Kidney (tissue), 14 donors: Measurements from ENCODE around the gene LONRF3. TPM values are rescaled to one million over a fixed set of nuclear protein-coding genes. Genes with fewer than 3 reads are reported as not detected.

Experiments
- DNase-seq, 5 donors: peaks; one replicate each; pipeline ENCODE4 v3.0.0-alpha.2; 2013 to 2020
- FAIRE-seq: peaks from 2 replicates; lab custom pipeline; 2012; peaks lifted over from hg19 to GRCh38; lab: Jason Lieb, UNC
- H3K27ac ChIP-seq, 2 donors: one replicate each; pipeline ENCODE4 v1.7.0; 2013; ENCODE audit warnings: low read depth in 2 of 2, low read length in 2 of 2, inconsistent platforms in 1 of 2
- H3K27me3 ChIP-seq: one replicate; pipeline ENCODE4 v1.7.1; 2013; ENCODE audit warnings: low read length, inconsistent platforms; ENCODE audit not compliant: control insufficient read depth, insufficient read depth
- H3K36me3 ChIP-seq, 3 donors: one replicate each; pipeline versions ENCODE4 v1.7.0 to v1.7.1; 2013; ENCODE audit warnings: low read length in 3 of 3, control low read depth in 1 of 3, inconsistent platforms in 1 of 3; ENCODE audit not compliant: insufficient read depth in 3 of 3, control insufficient read depth in 2 of 3
- H3K4me1 ChIP-seq, 3 donors: one replicate each; pipeline versions ENCODE4 v1.7.0 to v1.7.1; 2013; ENCODE audit warnings: low read length in 3 of 3, inconsistent platforms in 1 of 3, low read depth in 1 of 3; ENCODE audit not compliant: control insufficient read depth in 2 of 3, insufficient read depth in 2 of 3
- H3K4me3 ChIP-seq, 3 donors: one replicate each; pipeline versions ENCODE4 v1.7.0 to v1.8.1; 2013; ENCODE audit warnings: low read length in 3 of 3, control low read depth in 1 of 3, inconsistent platforms in 1 of 3
- H3K9ac ChIP-seq, 3 donors: one replicate each; pipeline versions ENCODE4 v1.7.0 to v1.7.1; 2013; ENCODE audit warnings: low read length in 3 of 3, control low read depth in 1 of 3, inconsistent platforms in 1 of 3
- H3K9me3 ChIP-seq, 3 donors: one replicate each; pipeline versions ENCODE4 v1.7.0 to v1.7.1; 2013; ENCODE audit warnings: low read length in 3 of 3, control low read depth in 1 of 3, inconsistent platforms in 1 of 3; ENCODE audit not compliant: control insufficient read depth in 2 of 3, insufficient read depth in 1 of 3
- intact Hi-C: fragments of 100-400 bp; cut with DNase I; formaldehyde crosslinking; loops from one replicate; pipeline ENCODE4 v1.11.1; 2022
- polyA plus RNA-seq: library from polyadenylated mRNA; stranded (reverse); fragments of 350-450 nt; fragmentation: Illumina TruSeq; extraction: RNeasy Lipid Tissue Mini Kit (QIAGEN cat#74804); gene quantifications from one replicate; pipeline ENCODE4 v1.2.3, GENCODE V29; 2014; ENCODE audit warnings: low read depth, low replicate concordance; ENCODE audit not compliant: insufficient read depth
- total RNA-seq: library from RNA; stranded (reverse); fragmentation: NEBNext Ultra II Directional; extraction: Animal tissue kit (Norgen Biotek cat#: 25700); gene quantifications from one replicate; pipeline ENCODE4 v1.2.1, GENCODE V29; 2021
- TF ChIP-seq, protein P1 (sequence below): IDR thresholded peaks from 3 replicates; pipeline ENCODE4 v1.5.1; 2012; ENCODE audit warnings: mild to moderate bottlenecking, moderate library complexity, borderline replicate concordance; ENCODE audit not compliant: insufficient read depth; ENCODE audit errors: extremely low read depth
- donor health status: control.
- donor health status: control.
- donor health status: control.
- donor health status: control.
- donor health status: control.
- donor health status: DM: yes; HTN: yes; CAD: no.
- donor health status: Normal renal cell carcinoma (clear cell type).

Gene LONRF3
- total and polyA plus RNA-seq, 2 donors from 2014 or later, result 0.67 to 5.5 TPM

DNA sequence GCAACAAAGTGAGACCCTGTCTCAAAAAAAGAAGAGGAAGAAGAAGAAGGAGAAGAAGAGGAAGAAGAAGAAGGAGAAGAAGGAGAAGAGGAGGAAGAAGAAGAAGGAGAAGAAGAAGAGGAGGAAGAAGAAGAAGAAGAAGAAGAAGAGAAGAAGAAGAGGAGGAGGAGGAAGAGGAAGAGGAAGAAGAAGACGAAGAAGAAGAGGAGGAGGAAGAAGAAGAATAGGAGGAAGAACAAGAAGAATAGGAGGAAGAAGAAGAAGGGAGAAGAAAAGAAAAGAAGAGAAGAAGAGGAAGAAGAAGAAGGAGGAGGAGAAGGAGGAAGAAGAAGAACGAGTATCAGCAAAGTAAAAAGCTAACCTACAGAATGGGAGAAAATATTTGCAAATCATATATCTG lies 33.3 kb upstream of the LONRF3 start:
- H3K9ac ChIP-seq, result no peak overlapping the region
- intact Hi-C loops, result no loop called here
- no peak overlapping the region for H3K4me3 ChIP-seq
- H3K27me3 ChIP-seq, result no peaks in the 10 kb centered on the region
- FAIRE-seq (no peak), DNase-seq (no peak)
- TF ChIP-seq, protein P1, sequence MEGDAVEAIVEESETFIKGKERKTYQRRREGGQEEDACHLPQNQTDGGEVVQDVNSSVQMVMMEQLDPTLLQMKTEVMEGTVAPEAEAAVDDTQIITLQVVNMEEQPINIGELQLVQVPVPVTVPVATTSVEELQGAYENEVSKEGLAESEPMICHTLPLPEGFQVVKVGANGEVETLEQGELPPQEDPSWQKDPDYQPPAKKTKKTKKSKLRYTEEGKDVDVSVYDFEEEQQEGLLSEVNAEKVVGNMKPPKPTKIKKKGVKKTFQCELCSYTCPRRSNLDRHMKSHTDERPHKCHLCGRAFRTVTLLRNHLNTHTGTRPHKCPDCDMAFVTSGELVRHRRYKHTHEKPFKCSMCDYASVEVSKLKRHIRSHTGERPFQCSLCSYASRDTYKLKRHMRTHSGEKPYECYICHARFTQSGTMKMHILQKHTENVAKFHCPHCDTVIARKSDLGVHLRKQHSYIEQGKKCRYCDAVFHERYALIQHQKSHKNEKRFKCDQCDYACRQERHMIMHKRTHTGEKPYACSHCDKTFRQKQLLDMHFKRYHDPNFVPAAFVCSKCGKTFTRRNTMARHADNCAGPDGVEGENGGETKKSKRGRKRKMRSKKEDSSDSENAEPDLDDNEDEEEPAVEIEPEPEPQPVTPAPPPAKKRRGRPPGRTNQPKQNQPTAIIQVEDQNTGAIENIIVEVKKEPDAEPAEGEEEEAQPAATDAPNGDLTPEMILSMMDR, result no peak
- no peaks in the 10 kb centered on the region for H3K9me3 ChIP-seq
- no peaks in the 10 kb centered on the region for H3K36me3 ChIP-seq
- no peak overlapping the region for H3K27ac ChIP-seq
- H3K4me1 ChIP-seq, result no peaks in the 10 kb centered on the region

DNA sequence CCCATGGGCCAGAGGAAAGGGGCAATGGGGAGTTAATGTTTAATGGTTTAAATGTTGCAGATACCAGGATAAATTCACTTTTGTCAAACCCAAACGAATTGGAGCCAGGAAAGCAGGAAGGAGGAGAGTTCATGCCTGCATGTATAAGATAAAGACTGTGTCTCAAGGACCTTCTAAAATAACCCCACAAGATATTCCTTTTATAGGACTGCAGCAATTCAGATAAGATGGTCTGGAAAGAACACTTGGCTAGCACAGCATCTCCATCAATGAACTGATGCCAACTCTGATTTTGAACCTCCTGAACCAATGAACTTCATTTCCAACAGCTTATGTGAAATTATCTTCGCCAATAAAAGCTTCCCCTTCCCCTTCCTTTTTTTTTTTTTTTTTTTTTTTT lies 31.3 kb upstream of the LONRF3 start:
- intact Hi-C loops, result no loop called here

DNA sequence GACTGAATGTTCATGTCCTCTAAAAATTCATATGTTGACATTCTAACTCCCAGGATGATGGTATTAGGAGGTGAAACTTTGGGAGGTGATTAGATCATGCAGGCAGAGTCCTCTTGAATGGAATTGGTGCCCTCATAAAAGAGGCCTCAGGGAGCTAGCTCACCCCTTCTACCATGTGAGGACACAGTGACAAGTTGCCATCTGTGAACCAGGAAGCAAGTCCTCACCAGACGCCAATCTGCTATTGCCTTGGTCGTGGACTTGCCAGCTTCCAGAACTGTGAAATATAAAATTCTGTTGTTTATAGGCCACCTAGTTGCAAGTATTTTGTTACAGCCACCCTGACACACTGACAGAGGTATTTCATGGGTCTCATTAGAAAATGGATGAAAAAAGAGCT lies 28.5 kb upstream of the LONRF3 start:
- Histone ChIP-seq H3K4me3 (no peak overlapping the region), H3K9me3 (no peaks in the 10 kb centered on the region), H3K4me1 (no peaks in the 10 kb centered on the region), H3K27ac (no peak overlapping the region), H3K27me3 (no peaks in the 10 kb centered on the region), H3K9ac (no peak overlapping the region), H3K36me3 (no peaks in the 10 kb centered on the region)
- FAIRE-seq (no peak), DNase-seq (no peak)
- intact Hi-C loops, result no loop called here
- TF ChIP-seq, protein P1, result no peak

More for the DNA sequence above, 31.3 kb upstream of the LONRF3 start:
- no peak overlapping the region for H3K27ac ChIP-seq
- TF ChIP-seq, protein P1, result no peak
- no peak overlapping the region for H3K4me3 ChIP-seq
- H3K36me3 ChIP-seq, result no peaks in the 10 kb centered on the region
- no peaks in the 10 kb centered on the region for H3K27me3 ChIP-seq
- H3K4me1 ChIP-seq, result no peaks in the 10 kb centered on the region
- DNase-seq, result no peak
- no peaks in the 10 kb centered on the region for H3K9me3 ChIP-seq
- H3K9ac ChIP-seq, result no peak overlapping the region
- no peak for FAIRE-seq

DNA sequence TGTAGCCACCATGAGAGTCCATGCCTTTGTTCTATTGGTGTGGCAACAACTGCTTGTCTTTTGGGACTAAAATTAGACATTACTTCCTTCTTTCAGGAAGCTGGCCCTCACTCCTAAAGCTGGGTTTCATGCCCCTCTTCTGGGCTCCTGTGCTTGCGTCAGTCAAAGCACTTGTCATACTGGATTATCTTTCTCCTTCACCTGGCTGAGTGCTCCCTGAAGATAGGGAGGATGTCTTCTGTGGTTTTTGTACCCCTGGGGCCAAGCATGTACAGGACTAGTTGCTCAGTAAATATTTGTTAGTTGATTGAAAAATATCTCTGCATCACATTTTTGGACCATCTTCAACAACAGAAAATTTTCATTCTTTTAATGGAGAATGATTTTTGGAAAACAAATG lies 26.1 kb upstream of the LONRF3 start:
- Histone ChIP-seq H3K4me3 (no peak overlapping the region), H3K4me1 (no peaks in the 10 kb centered on the region), H3K27me3 (no peaks in the 10 kb centered on the region), H3K9ac (no peak overlapping the region), H3K36me3 (no peaks in the 10 kb centered on the region), H3K9me3 (no peaks in the 10 kb centered on the region), H3K27ac (no peak overlapping the region)
- no peak for FAIRE-seq
- intact Hi-C loops, result no loop called here
- TF ChIP-seq, protein P1, result no peak
- no peak for DNase-seq
